Measurements from ENCODE around the gene EXTL2.
"Not testable (repeated sequence)": the region's sequence is repeated elsewhere in the genome, so short reads cannot be mapped to it uniquely, and the experiment has no call there.

Gene EXTL2

GRCh38 chr1:100894603-100895539, at the start of gene EXTL2:
Gene EXTL2 (minus strand): TSS chr1:100894842. CDS start chr1:100888757, 6,085 bp downstream.
- DNase-seq = peak; percentile 62

- DNase-seq = no peak
Observed at GRCh38 chr1:100943533-100943932, 48.9 kb upstream of the EXTL2 start.

GRCh38 chr1:100942304-100943046, 47.8 kb upstream of the EXTL2 start:
- no peak for DNase-seq

- no peak for DNase-seq
Observed at GRCh38 chr1:100941580-100942216, 47.1 kb upstream of the EXTL2 start.

- no peak for DNase-seq
Observed at GRCh38 chr1:100941098-100941527, 46.5 kb upstream of the EXTL2 start.

GRCh38 chr1:100936194-100936967, 41.7 kb upstream of the EXTL2 start:
- DNase-seq = peak; percentile 2

- DNase-seq = not testable (repeated sequence)
Observed at GRCh38 chr1:100933555-100933954, 38.9 kb upstream of the EXTL2 start.

- no peak for DNase-seq
Observed at GRCh38 chr1:100931716-100932115, 37.1 kb upstream of the EXTL2 start.

- no peak for DNase-seq
Observed at GRCh38 chr1:100930494-100930893, 35.9 kb upstream of the EXTL2 start.

- DNase-seq = no peak
Observed at GRCh38 chr1:100928128-100928527, 33.5 kb upstream of the EXTL2 start.

GRCh38 chr1:100927276-100927675, 32.6 kb upstream of the EXTL2 start:
- no peak for DNase-seq

- DNase-seq = no peak
Observed at GRCh38 chr1:100926240-100926639, 31.6 kb upstream of the EXTL2 start.

GRCh38 chr1:100924991-100925390, 30.3 kb upstream of the EXTL2 start:
- no peak for DNase-seq

GRCh38 chr1:100924212-100924611, 29.6 kb upstream of the EXTL2 start:
- peak; percentile 37 for DNase-seq

GRCh38 chr1:100921110-100921706, 26.6 kb upstream of the EXTL2 start:
- DNase-seq = peak; percentile 75

GRCh38 chr1:100912019-100912418, 17.4 kb upstream of the EXTL2 start:
- no peak for DNase-seq

GRCh38 chr1:100909018-100909417, 14.4 kb upstream of the EXTL2 start:
- DNase-seq = no peak

GRCh38 chr1:100907887-100908286, 13.2 kb upstream of the EXTL2 start:
- no peak for DNase-seq

GRCh38 chr1:100905181-100905580, 10.5 kb upstream of the EXTL2 start:
- DNase-seq = no peak

GRCh38 chr1:100904528-100904927, 9.9 kb upstream of the EXTL2 start:
- no peak for DNase-seq

GRCh38 chr1:100903777-100904176, 9.1 kb upstream of the EXTL2 start:
- no peak for DNase-seq

GRCh38 chr1:100902365-100902764, 7.7 kb upstream of the EXTL2 start:
- no peak for DNase-seq
